Calu3 (cell line): ENCODE measurements around the gene DLG2. TPM values are rescaled to one million over a fixed set of nuclear protein-coding genes. Genes with fewer than 3 reads are reported as not detected.

Experiments
- BruUV-seq: library from RNA; stranded (reverse); fragments of 400-500 nt; replicated peaks from 2 replicates; lab custom pipeline; 2021; lab: Mats Ljungman, UMichigan
- CTCF ChIA-PET: fragments of 300-600 bp; sonication (Branson Sonifier 250); formaldehyde crosslinking; loops from one replicate; lab custom pipeline; 2022; ENCODE audit warnings: antibody characterized with exemption; lab: Charles Lee
- DNase-seq: peaks from one replicate; pipeline ENCODE4 v3.0.0; 2022
- H3K27ac Mint-ChIP-seq: one replicate; pipeline ENCODE4 v1.8.0; 2022; ENCODE audit warnings: mixed read lengths; ENCODE audit not compliant: unreplicated experiment
- H3K27me3 Mint-ChIP-seq: one replicate; pipeline ENCODE4 v1.8.0; 2022; ENCODE audit warnings: mixed read lengths; ENCODE audit not compliant: unreplicated experiment
- H3K36me3 Mint-ChIP-seq: one replicate; pipeline ENCODE4 v1.8.0; 2022; ENCODE audit warnings: mild to moderate bottlenecking, moderate library complexity, mixed read lengths; ENCODE audit not compliant: insufficient read depth, unreplicated experiment
- H3K4me1 Mint-ChIP-seq: one replicate; pipeline ENCODE4 v1.8.0; 2022; ENCODE audit warnings: mild to moderate bottlenecking, low read depth, mixed read lengths; ENCODE audit not compliant: unreplicated experiment
- H3K4me3 Mint-ChIP-seq: one replicate; pipeline ENCODE4 v1.8.0; 2022; ENCODE audit warnings: mild to moderate bottlenecking, low read depth, moderate library complexity, mixed read lengths; ENCODE audit not compliant: unreplicated experiment
- H3K9me3 Mint-ChIP-seq: one replicate; pipeline ENCODE4 v1.8.0; 2022; ENCODE audit warnings: low read depth, mixed read lengths; ENCODE audit not compliant: unreplicated experiment
- intact Hi-C: fragments of 100-400 bp; cut with micrococcal nuclease; formaldehyde crosslinking; loops from one replicate; pipeline ENCODE4 v1.10.0; 2022; ENCODE audit not compliant: unreplicated experiment
- total RNA-seq: library from RNA; stranded (reverse); gene quantifications from 2 replicates; pipeline ENCODE4 v1.2.3, GENCODE V29; 2022
- TF ChIP-seq, protein P1 (sequence below): fragments of 200-600 bp; IDR thresholded peaks from one replicate; pipeline ENCODE4 v1.8.0; 2022; ENCODE audit warnings: antibody characterized with exemption; ENCODE audit not compliant: unreplicated experiment

Gene DLG2
- total RNA-seq, 1 experiment from 2014 or later, result 0.71 TPM

DNA sequence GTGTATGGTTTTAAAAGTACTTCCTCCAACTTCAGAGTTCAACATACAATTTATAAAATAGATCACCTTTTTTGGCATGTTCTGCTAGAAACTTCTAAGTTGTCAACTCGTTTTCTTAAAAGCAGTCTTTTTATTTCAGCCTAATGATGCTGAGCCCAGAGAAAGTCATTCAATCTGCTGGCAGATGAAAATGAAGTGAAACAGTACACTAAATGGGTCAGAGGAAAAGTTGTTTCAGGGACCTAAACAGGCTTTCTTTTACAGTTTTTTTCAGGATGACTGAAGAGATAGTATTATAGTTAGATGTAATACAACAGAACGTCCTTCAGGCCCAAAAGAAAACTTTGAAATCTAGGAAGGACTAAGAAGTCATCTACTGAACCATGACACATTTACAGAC, 1498.3 kb downstream of the DLG2 start:
- CTCF ChIA-PET, result no interaction called here
- Mint-ChIP-seq H3K27ac (no peak overlapping the region), H3K4me1 (no peaks in the 10 kb centered on the region), H3K27me3 (no peaks in the 10 kb centered on the region), H3K4me3 (no peak overlapping the region), H3K9me3 (no peaks in the 10 kb centered on the region), H3K36me3 (no peaks in the 10 kb centered on the region)
- TF ChIP-seq, protein P1, sequence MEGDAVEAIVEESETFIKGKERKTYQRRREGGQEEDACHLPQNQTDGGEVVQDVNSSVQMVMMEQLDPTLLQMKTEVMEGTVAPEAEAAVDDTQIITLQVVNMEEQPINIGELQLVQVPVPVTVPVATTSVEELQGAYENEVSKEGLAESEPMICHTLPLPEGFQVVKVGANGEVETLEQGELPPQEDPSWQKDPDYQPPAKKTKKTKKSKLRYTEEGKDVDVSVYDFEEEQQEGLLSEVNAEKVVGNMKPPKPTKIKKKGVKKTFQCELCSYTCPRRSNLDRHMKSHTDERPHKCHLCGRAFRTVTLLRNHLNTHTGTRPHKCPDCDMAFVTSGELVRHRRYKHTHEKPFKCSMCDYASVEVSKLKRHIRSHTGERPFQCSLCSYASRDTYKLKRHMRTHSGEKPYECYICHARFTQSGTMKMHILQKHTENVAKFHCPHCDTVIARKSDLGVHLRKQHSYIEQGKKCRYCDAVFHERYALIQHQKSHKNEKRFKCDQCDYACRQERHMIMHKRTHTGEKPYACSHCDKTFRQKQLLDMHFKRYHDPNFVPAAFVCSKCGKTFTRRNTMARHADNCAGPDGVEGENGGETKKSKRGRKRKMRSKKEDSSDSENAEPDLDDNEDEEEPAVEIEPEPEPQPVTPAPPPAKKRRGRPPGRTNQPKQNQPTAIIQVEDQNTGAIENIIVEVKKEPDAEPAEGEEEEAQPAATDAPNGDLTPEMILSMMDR, result no peak
- no TSS peak for BruUV-seq
- DNase-seq, result no peak
- intact Hi-C loops, result no loop called here

DNA sequence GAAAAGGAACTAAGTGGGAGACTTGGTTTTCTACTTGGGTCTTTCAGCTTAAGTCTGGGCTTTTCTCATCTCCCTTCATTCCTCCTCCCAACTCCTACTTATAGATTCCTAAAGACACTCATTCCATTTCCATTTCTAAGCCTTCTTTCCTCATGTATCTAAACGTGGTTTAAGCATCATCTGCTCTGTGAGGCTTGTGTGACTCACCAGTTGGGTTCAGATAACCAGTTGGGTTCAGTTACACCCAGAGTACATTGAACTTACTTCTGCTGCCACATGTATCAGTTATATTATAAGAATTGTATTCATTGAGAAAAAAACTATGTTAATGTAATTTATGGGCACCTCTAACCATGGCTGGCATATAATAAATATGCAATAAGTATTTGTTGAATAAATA, 1509.8 kb downstream of the DLG2 start:
- Mint-ChIP-seq H3K36me3 (no peaks in the 10 kb centered on the region), H3K9me3 (peaks cover 3% of the 10 kb centered on the region), H3K4me1 (no peaks in the 10 kb centered on the region), H3K4me3 (no peak overlapping the region), H3K27me3 (no peaks in the 10 kb centered on the region), H3K27ac (no peak overlapping the region)
- intact Hi-C loops, result no loop called here
- CTCF ChIA-PET, result no interaction called here
- TF ChIP-seq, protein P1, result no peak
- no TSS peak for BruUV-seq
- DNase-seq, result no peak

DNA sequence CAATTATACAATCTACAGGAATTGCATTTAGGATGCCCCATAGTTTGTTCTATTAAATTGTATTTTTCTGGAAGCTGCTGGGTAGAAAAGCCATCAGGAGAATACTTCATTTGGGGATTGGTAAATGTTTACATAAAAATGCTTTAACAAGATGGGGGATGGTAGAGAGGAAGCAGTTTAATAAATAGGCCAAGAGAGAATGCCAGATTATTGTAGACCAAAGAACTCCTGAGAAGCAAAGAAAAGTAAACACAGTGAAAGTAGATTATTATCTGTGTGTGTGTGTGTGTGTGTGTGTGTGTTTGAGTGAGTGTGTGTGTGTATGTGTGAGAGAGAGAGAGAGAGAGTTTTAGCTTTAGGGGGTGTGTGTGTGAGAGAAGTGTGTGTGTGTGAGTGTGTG, 1520.6 kb downstream of the DLG2 start:
- DNase-seq, result no peak
- BruUV-seq, result no TSS peak
- CTCF ChIA-PET, result no interaction called here
- Mint-ChIP-seq H3K4me3 (no peak overlapping the region), H3K36me3 (no peaks in the 10 kb centered on the region), H3K9me3 (peaks cover 2% of the 10 kb centered on the region), H3K4me1 (no peaks in the 10 kb centered on the region), H3K27me3 (no peaks in the 10 kb centered on the region), H3K27ac (no peak overlapping the region)
- intact Hi-C loops, result no loop called here
- TF ChIP-seq, protein P1, result no peak

DNA sequence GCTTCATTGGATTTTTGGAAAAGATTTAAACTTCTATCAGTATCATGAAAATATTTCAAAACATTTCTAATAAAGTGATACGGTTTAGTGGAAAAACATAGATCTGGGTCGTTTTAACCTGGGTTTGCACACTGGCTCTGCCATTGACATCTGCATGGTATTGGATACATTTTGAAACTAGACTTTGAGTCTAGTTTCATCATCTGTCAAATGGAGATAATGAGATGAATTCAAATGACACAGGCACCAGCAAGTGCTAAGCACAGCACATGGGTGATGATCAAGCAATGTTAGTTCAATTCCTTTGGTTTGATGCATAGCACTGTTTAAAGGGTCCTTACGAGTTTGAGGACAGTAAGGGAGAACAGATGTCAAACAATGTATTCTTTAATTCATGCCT, 1522.0 kb downstream of the DLG2 start:
- Mint-ChIP-seq H3K27me3 (no peaks in the 10 kb centered on the region), H3K4me1 (no peaks in the 10 kb centered on the region), H3K9me3 (no peaks in the 10 kb centered on the region), H3K36me3 (no peaks in the 10 kb centered on the region), H3K4me3 (no peak overlapping the region), H3K27ac (no peak overlapping the region)
- no TSS peak for BruUV-seq
- no peak for DNase-seq
- TF ChIP-seq, protein P1, result no peak
- CTCF ChIA-PET, result no interaction called here
- intact Hi-C loops, result no loop called here
